ENCODE measurements around the gene CHCHD6.

The CHCHD6 gene

GRCh38 chr3:126917232-126917804 lies 213.3 kb downstream of the CHCHD6 start:
- Histone ChIP-seq H3K4me1 (no peaks in the 10 kb centered on the region), H3K79me2 (no peaks in the 10 kb centered on the region), H3K4me2 (ENCODE audit: low read length) (no peak overlapping the region), H3K27ac (no peak overlapping the region), H3K4me3 (ENCODE audit: low read depth, low read length) (no peak overlapping the region), H3K9me3 (ENCODE audit: control insufficient read depth, low read length) (no peaks in the 10 kb centered on the region), H3K9ac (no peak overlapping the region), H3K36me3 (ENCODE audit: control insufficient read depth, insufficient read depth, low read length) (no peaks in the 10 kb centered on the region), H2AFZ (no peak overlapping the region), H3K27me3 (ENCODE audit: control insufficient read depth, insufficient read depth, low read length) (no peaks in the 10 kb centered on the region)
- no peak for TF ChIP-seq CTCF (IDR thresholded peaks at IDR 0.05)

GRCh38 chr3:126918355-126918821 lies 214.3 kb downstream of the CHCHD6 start:
- H2AFZ ChIP-seq = no peak overlapping the region
- no peaks in the 10 kb centered on the region for H3K36me3 ChIP-seq (ENCODE audit: control insufficient read depth, insufficient read depth, low read length)
- no peak overlapping the region for H3K9ac ChIP-seq
- H3K4me2 ChIP-seq (ENCODE audit: low read length) = no peak overlapping the region
- H3K27ac ChIP-seq = no peak overlapping the region
- no peaks in the 10 kb centered on the region for H3K79me2 ChIP-seq
- H3K4me1 ChIP-seq = no peaks in the 10 kb centered on the region
- no peak for TF ChIP-seq CTCF (IDR thresholded peaks at IDR 0.05)
- H3K27me3 ChIP-seq (ENCODE audit: control insufficient read depth, insufficient read depth, low read length) = no peaks in the 10 kb centered on the region
- H3K9me3 ChIP-seq (ENCODE audit: control insufficient read depth, low read length) = no peaks in the 10 kb centered on the region
- no peak overlapping the region for H3K4me3 ChIP-seq (ENCODE audit: low read depth, low read length)

- no peaks in the 10 kb centered on the region for H3K4me1 ChIP-seq
- no peaks in the 10 kb centered on the region for H3K79me2 ChIP-seq
- no peak overlapping the region for H3K9ac ChIP-seq
- H3K27ac ChIP-seq = no peak overlapping the region
- no peak for TF ChIP-seq CTCF (IDR thresholded peaks at IDR 0.05)
- H2AFZ ChIP-seq = no peak overlapping the region
- no peaks in the 10 kb centered on the region for H3K9me3 ChIP-seq (ENCODE audit: control insufficient read depth, low read length)
- no peak overlapping the region for H3K4me2 ChIP-seq (ENCODE audit: low read length)
- H3K4me3 ChIP-seq (ENCODE audit: low read depth, low read length) = no peak overlapping the region
- no peaks in the 10 kb centered on the region for H3K36me3 ChIP-seq (ENCODE audit: control insufficient read depth, insufficient read depth, low read length)
- no peaks in the 10 kb centered on the region for H3K27me3 ChIP-seq (ENCODE audit: control insufficient read depth, insufficient read depth, low read length)
Observed at GRCh38 chr3:126921085-126921824, 217.2 kb downstream of the CHCHD6 start.

GRCh38 chr3:126922466-126922865 lies 218.4 kb downstream of the CHCHD6 start:
- no peaks in the 10 kb centered on the region for H3K4me1 ChIP-seq
- H3K9me3 ChIP-seq (ENCODE audit: control insufficient read depth, low read length) = no peaks in the 10 kb centered on the region
- no peaks in the 10 kb centered on the region for H3K79me2 ChIP-seq
- no peak overlapping the region for H3K9ac ChIP-seq
- no peak overlapping the region for H3K4me2 ChIP-seq (ENCODE audit: low read length)
- no peak overlapping the region for H2AFZ ChIP-seq
- no peaks in the 10 kb centered on the region for H3K36me3 ChIP-seq (ENCODE audit: control insufficient read depth, insufficient read depth, low read length)
- no peaks in the 10 kb centered on the region for H3K27me3 ChIP-seq (ENCODE audit: control insufficient read depth, insufficient read depth, low read length)
- no peak overlapping the region for H3K4me3 ChIP-seq (ENCODE audit: low read depth, low read length)
- no peak for TF ChIP-seq CTCF (IDR thresholded peaks at IDR 0.05)
- H3K27ac ChIP-seq = no peak overlapping the region

GRCh38 chr3:126923423-126923822 lies 219.4 kb downstream of the CHCHD6 start:
- Histone ChIP-seq H3K9ac (no peak overlapping the region), H3K4me1 (no peaks in the 10 kb centered on the region), H3K27me3 (ENCODE audit: control insufficient read depth, insufficient read depth, low read length) (no peaks in the 10 kb centered on the region), H3K4me2 (ENCODE audit: low read length) (no peak overlapping the region), H2AFZ (no peak overlapping the region), H3K9me3 (ENCODE audit: control insufficient read depth, low read length) (no peaks in the 10 kb centered on the region), H3K4me3 (ENCODE audit: low read depth, low read length) (no peak overlapping the region), H3K79me2 (no peaks in the 10 kb centered on the region), H3K27ac (no peak overlapping the region), H3K36me3 (ENCODE audit: control insufficient read depth, insufficient read depth, low read length) (no peaks in the 10 kb centered on the region)
- TF ChIP-seq CTCF (IDR thresholded peaks at IDR 0.05) = no peak
